CD4-positive, CD25-positive, alpha-beta regulatory T cell (primary cell): ENCODE measurements around the gene PLXNA4. TPM values are rescaled to one million over a fixed set of nuclear protein-coding genes. Genes with fewer than 3 reads are reported as not detected.

Experiments
- ATAC-seq, 2 donors: fragments of 150-1000 bp; cut with Tn5 transposase; one replicate each; pipeline ENCODE4 v1.10.0; 2021; ENCODE audit warnings: low read depth in 2 of 2, moderate number of reproducible peaks in 2 of 2, moderate library complexity in 1 of 2
- DNase-seq, 3 donors: peaks; one replicate each; pipeline versions ENCODE4 v3.0.0 to v3.0.0-alpha.2; 2012 to 2022; ENCODE audit warnings: mixed read lengths in 1 of 3
- H3K27ac ChIP-seq: one replicate; pipeline ENCODE4 v1.7.0; 2013; ENCODE audit warnings: mild to moderate bottlenecking, low read length; ENCODE audit not compliant: insufficient read depth, poor library complexity, severe bottlenecking
- H3K27me3 ChIP-seq: one replicate; pipeline ENCODE4 v1.7.0; 2013; ENCODE audit warnings: low read length; ENCODE audit not compliant: control insufficient read depth, insufficient read depth
- H3K36me3 ChIP-seq: one replicate; pipeline ENCODE4 v1.7.0; 2013; ENCODE audit warnings: mild to moderate bottlenecking, low read length, moderate library complexity; ENCODE audit not compliant: control insufficient read depth, insufficient read depth
- H3K4me1 ChIP-seq: 2 replicates; pipeline ENCODE4 v1.7.0; 2013; ENCODE audit warnings: mild to moderate bottlenecking, low read length; ENCODE audit not compliant: insufficient read depth, control insufficient read depth, poor library complexity, severe bottlenecking
- H3K4me3 ChIP-seq: one replicate; pipeline ENCODE4 v1.7.0; 2013; ENCODE audit warnings: low read depth, mild to moderate bottlenecking, low read length, moderate library complexity
- H3K9me3 ChIP-seq, 2 experiments: 1 replicate in 1 of 2; 2 replicates in 1 of 2; pipeline ENCODE4 v1.7.0; 2013; ENCODE audit warnings: low read length in 2 of 2, mild to moderate bottlenecking in 1 of 2, moderate library complexity in 1 of 2; ENCODE audit not compliant: control insufficient read depth in 2 of 2
- H3K27ac Mint-ChIP-seq, 3 donors: one replicate each; pipeline ENCODE4 v1.8.0; 2020 to 2022; ENCODE audit warnings: mild to moderate bottlenecking in 3 of 3, mixed read lengths in 3 of 3, moderate library complexity in 2 of 3
- H3K27me3 Mint-ChIP-seq: one replicate; pipeline ENCODE4 v1.8.0; 2022; ENCODE audit warnings: mild to moderate bottlenecking, mixed read lengths
- H3K36me3 Mint-ChIP-seq: one replicate; pipeline ENCODE4 v1.8.0; 2020; ENCODE audit warnings: mixed read lengths
- H3K4me1 Mint-ChIP-seq, 4 donors: one replicate each; pipeline ENCODE4 v1.8.0; 2020 to 2022; ENCODE audit warnings: mixed read lengths in 4 of 4, mild to moderate bottlenecking in 1 of 4
- H3K4me3 Mint-ChIP-seq, 4 donors: one replicate each; pipeline ENCODE4 v1.8.0; 2020 to 2022; ENCODE audit warnings: mild to moderate bottlenecking in 4 of 4, mixed read lengths in 4 of 4, moderate library complexity in 3 of 4
- H3K9me3 Mint-ChIP-seq, 7 donors: one replicate each; pipeline ENCODE4 v1.8.0; 2020 to 2022; ENCODE audit warnings: mixed read lengths in 7 of 7, mild to moderate bottlenecking in 3 of 7, moderate library complexity in 2 of 7
- polyA plus RNA-seq, 4 donors: library from polyadenylated mRNA; unstranded; fragments of 300-500 nt; fragmentation: Illumina TruSeq; gene quantifications; one replicate each; pipeline ENCODE4 v1.2.3, GENCODE V29; 2021
- total RNA-seq: library from RNA; stranded (reverse); gene quantifications from one replicate; pipeline ENCODE4 v1.2.3, GENCODE V29; 2022

Gene PLXNA4
- total and polyA plus RNA-seq, 5 donors from 2014 or later, result 0.27 TPM; not detected in 4

DNA sequence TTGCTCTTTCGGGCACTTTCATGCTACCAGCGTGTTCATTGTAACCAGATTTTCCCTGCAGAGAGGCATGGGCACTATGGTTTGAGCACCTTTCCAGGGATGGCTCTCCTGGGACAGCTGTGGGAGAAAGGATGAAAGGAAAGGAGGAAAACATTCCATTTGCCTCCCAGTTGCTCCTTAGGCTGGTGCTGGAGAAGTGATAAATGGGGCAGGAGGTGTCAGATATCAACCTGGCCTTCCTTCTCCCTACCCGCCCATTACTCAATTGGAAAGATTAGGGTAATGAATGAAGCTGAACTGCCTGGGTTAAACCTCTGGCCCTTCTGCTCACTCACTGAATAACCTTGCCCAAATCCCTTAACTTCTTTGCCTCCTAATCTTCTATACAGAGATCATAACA, 228.4 kb downstream of the PLXNA4 start:
- H3K9me3 ChIP-seq, result no peaks in the 10 kb centered on the region
- H3K27me3 ChIP-seq, result no peaks in the 10 kb centered on the region
- ATAC-seq, result no peak
- Mint-ChIP-seq H3K27me3 (peaks cover 4% of the 10 kb centered on the region), H3K4me3 (no peak overlapping the region), H3K4me1 (no peaks in the 10 kb centered on the region), H3K9me3 (no peaks in the 10 kb centered on the region), H3K27ac (no peak overlapping the region), H3K36me3 (no peaks in the 10 kb centered on the region)
- H3K4me3 ChIP-seq, result no peak overlapping the region
- H3K4me1 ChIP-seq, result no peaks in the 10 kb centered on the region
- H3K36me3 ChIP-seq, result no peaks in the 10 kb centered on the region
- no peak for DNase-seq
- H3K27ac ChIP-seq, result no peak overlapping the region

DNA sequence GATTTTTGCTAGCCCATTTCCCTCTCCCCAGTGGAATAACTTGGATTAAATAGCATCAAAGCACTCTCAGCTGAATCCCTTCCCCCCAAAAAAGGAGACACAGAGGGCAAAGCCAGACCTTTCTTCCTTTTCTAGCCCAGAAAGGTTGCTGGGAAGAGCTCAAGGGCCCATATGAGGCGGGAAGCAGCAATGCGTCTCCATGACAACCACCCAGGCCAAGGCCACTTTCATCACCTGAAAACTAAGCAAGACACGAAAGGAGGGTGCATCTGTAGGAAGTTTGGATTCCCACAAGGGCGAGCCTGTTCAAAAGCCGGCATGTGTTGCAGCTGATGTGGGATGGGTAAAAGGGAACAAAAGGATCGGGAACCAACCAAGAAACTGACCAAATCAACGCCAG, 229.1 kb downstream of the PLXNA4 start:
- Mint-ChIP-seq H3K36me3 (no peaks in the 10 kb centered on the region), H3K4me3 (no peak overlapping the region), H3K9me3 (no peaks in the 10 kb centered on the region), H3K4me1 (no peaks in the 10 kb centered on the region), H3K27me3 (peaks cover 4% of the 10 kb centered on the region), H3K27ac (no peak overlapping the region)
- ATAC-seq, result no peak
- Histone ChIP-seq H3K27me3 (no peaks in the 10 kb centered on the region), H3K4me3 (no peak overlapping the region), H3K4me1 (no peaks in the 10 kb centered on the region), H3K27ac (no peak overlapping the region), H3K36me3 (no peaks in the 10 kb centered on the region), H3K9me3 (no peaks in the 10 kb centered on the region)
- DNase-seq, result no peak

DNA sequence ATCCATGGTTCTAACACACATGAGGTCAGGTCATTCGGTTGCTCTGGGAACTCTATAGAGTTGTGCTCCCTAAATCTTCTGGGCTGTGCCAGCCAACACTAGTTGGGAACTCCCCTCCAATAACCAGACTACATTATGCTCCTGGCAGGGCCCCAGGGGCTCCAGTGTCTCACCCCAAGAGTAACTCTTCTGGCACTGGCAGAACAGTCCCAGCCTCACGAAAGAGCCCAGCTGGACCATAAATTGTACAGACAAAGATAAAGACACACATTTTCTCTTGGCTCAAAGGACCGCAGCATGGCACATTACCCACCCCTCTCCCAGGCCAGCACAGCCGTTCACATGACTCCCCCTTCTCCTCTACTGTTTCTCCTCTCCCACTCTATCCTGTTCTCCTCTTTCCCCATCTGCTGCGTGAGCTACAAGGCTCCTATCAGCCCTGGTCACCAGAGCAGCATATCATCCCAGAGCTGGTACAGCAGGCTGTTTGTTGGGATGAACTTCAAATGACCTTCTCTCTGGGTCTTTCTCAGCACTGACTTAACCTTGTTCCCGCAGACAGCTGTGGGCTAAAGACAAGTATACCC, 230.6 kb downstream of the PLXNA4 start:
- Histone ChIP-seq H3K27ac (no peak overlapping the region), H3K36me3 (no peaks in the 10 kb centered on the region), H3K4me3 (no peak overlapping the region), H3K9me3 (no peaks in the 10 kb centered on the region), H3K4me1 (no peaks in the 10 kb centered on the region), H3K27me3 (no peaks in the 10 kb centered on the region)
- peaks cover 4% of the 10 kb centered on the region for H3K27me3 Mint-ChIP-seq
- ATAC-seq (no peak), DNase-seq (no peak)
- no peaks in the 10 kb centered on the region for H3K4me1 Mint-ChIP-seq
- H3K27ac Mint-ChIP-seq, result no peak overlapping the region
- H3K36me3 Mint-ChIP-seq, result no peaks in the 10 kb centered on the region
- H3K9me3 Mint-ChIP-seq, result no peaks in the 10 kb centered on the region
- H3K4me3 Mint-ChIP-seq, result no peak overlapping the region

DNA sequence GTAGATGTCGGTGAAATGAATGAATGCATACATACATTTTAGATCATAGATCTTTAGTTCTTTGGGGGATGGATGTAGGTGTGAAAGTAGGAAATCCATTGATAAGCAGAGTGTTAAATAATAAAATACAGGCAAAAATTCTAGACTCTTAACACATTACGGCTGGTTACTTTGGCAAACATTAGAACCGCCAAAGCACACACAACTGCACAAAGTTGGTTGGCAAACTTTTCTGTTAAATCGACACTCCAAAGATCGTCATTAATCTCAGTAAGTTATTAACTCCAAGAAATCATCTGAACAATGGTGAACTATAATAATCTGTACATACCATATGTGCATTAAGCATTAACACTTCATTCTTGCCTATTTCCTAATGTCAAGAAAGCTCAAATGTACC, 231.2 kb downstream of the PLXNA4 start:
- no peak overlapping the region for H3K27ac Mint-ChIP-seq
- Histone ChIP-seq H3K4me1 (no peaks in the 10 kb centered on the region), H3K36me3 (no peaks in the 10 kb centered on the region), H3K27me3 (no peaks in the 10 kb centered on the region), H3K4me3 (no peak overlapping the region), H3K27ac (no peak overlapping the region), H3K9me3 (no peaks in the 10 kb centered on the region)
- ATAC-seq, result no peak
- H3K9me3 Mint-ChIP-seq, result no peaks in the 10 kb centered on the region
- no peak for DNase-seq
- H3K4me3 Mint-ChIP-seq, result no peak overlapping the region
- H3K27me3 Mint-ChIP-seq, result peaks cover 4% of the 10 kb centered on the region
- no peaks in the 10 kb centered on the region for H3K36me3 Mint-ChIP-seq
- H3K4me1 Mint-ChIP-seq, result no peaks in the 10 kb centered on the region

DNA sequence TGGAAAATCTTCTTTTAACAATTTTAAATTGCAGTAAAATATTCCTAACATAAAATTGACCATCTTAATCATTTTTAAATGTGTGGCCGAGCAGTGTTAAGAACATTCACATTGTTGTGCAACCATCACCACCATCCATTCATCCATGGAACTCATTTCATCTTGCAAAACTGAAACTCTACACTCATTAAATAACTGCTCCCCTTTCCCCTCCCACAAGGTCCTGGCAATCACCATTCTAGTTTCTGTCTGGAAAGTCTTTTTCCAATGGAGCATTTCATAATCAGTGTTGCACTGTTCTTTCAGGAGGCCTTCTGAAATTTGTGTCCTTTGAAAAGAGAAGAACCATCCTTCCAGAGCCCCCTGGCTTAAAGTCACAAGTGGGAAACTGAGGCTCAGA, 233.1 kb downstream of the PLXNA4 start:
- no peak for ATAC-seq

DNA sequence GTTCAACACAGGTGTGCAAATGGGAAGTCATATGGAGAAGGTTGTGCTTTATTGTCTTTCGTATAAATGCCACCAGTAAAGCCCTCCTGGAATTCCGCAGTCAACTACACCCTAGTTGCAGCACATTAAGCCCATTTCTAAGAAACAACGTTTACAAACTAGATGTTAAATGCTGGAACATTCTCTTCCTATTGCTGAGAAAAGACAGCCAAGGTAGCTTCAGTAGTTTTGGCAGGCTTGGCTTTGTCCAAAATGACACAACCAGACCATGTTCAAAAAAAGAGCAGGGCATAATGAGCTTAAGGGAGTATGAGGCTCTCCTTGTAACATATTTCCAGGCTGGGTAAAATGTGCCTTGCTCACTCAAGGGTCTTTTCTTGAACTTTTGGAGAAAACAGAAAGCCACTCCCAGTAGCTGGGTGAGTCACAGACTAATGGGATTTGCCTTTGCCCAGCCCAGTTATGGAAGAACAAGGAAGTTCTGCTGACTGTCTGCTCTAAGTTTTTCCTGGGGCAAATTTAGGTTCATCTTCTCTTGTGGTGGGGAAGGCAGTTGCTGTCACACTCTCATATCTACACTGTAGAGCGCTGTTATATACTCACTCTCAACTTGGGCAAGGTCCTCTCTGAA, 238.7 kb downstream of the PLXNA4 start:
- Histone ChIP-seq H3K36me3 (no peaks in the 10 kb centered on the region), H3K4me1 (no peaks in the 10 kb centered on the region), H3K9me3 (no peaks in the 10 kb centered on the region), H3K4me3 (no peak overlapping the region), H3K27ac (no peak overlapping the region), H3K27me3 (no peaks in the 10 kb centered on the region)
- H3K27ac Mint-ChIP-seq, result no peak overlapping the region
- H3K4me3 Mint-ChIP-seq, result no peak overlapping the region
- no peaks in the 10 kb centered on the region for H3K9me3 Mint-ChIP-seq
- H3K36me3 Mint-ChIP-seq, result no peaks in the 10 kb centered on the region
- ATAC-seq (no peak), DNase-seq (no peak)
- no peaks in the 10 kb centered on the region for H3K27me3 Mint-ChIP-seq
- H3K4me1 Mint-ChIP-seq, result no peaks in the 10 kb centered on the region

More for the DNA sequence above, 233.1 kb downstream of the PLXNA4 start:
- Mint-ChIP-seq H3K27ac (no peak overlapping the region), H3K4me1 (no peaks in the 10 kb centered on the region), H3K4me3 (no peak overlapping the region), H3K9me3 (no peaks in the 10 kb centered on the region), H3K36me3 (no peaks in the 10 kb centered on the region), H3K27me3 (peaks cover 4% of the 10 kb centered on the region)
- Histone ChIP-seq H3K9me3 (no peaks in the 10 kb centered on the region), H3K4me1 (no peaks in the 10 kb centered on the region), H3K36me3 (no peaks in the 10 kb centered on the region), H3K4me3 (no peak overlapping the region), H3K27ac (no peak overlapping the region), H3K27me3 (no peaks in the 10 kb centered on the region)
- DNase-seq, result no peak

DNA sequence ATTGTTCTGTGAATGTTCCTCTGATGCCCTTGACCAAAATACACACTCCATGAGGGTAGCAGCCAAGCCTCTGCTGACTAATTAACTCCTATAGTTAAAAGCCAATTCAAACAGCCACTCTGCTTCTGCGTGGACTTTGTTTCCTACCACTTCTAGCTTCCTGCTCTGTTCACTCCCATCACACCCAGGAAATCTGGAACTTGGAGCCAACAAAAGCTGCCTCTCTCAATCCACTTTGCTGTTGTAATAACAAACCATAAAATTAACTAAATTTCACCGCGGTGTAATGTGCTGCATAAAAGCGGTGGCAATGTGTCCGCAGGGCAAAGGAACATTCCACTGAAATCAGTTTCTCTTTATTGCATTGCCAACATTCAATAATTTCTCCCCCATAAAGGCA, 239.5 kb downstream of the PLXNA4 start:
- Mint-ChIP-seq H3K4me3 (no peak overlapping the region), H3K4me1 (no peaks in the 10 kb centered on the region), H3K27ac (no peak overlapping the region), H3K9me3 (no peaks in the 10 kb centered on the region), H3K36me3 (no peaks in the 10 kb centered on the region), H3K27me3 (peaks cover 6% of the 10 kb centered on the region)
- Histone ChIP-seq H3K27ac (no peak overlapping the region), H3K27me3 (no peaks in the 10 kb centered on the region), H3K4me3 (no peak overlapping the region), H3K36me3 (no peaks in the 10 kb centered on the region), H3K9me3 (no peaks in the 10 kb centered on the region), H3K4me1 (no peaks in the 10 kb centered on the region)
- ATAC-seq, result no peak
- no peak for DNase-seq

DNA sequence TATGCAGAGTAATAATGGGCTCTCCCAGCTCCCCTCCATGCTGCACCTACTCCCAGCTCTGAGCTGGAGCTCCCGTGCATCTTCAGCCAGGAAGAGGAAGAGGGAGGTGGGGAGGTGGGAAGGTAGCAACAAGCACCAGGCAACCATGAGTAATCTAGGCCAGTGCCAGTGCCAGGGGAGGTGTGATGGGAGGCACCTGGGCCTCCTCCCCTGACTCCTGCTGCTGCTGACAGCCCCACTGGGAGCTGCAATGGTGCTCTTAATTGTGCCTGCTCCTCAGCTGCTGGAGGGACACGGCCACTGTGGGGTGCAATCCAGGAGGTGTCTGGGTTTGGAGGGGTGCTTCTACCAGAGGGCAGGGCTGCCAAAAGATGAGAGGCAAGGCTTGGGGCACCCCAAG, 243.0 kb downstream of the PLXNA4 start:
- Histone ChIP-seq H3K36me3 (no peaks in the 10 kb centered on the region), H3K27me3 (no peaks in the 10 kb centered on the region), H3K4me1 (no peaks in the 10 kb centered on the region), H3K9me3 (no peaks in the 10 kb centered on the region), H3K27ac (no peak overlapping the region), H3K4me3 (no peak overlapping the region)
- H3K27ac Mint-ChIP-seq, result no peak overlapping the region
- peaks cover 6% of the 10 kb centered on the region for H3K27me3 Mint-ChIP-seq
- no peaks in the 10 kb centered on the region for H3K4me1 Mint-ChIP-seq
- H3K9me3 Mint-ChIP-seq, result peaks cover 0 to 1% (median 0%) of the 10 kb centered on the region in 7 donors
- no peak overlapping the region for H3K4me3 Mint-ChIP-seq
- H3K36me3 Mint-ChIP-seq, result no peaks in the 10 kb centered on the region
- no peak for ATAC-seq
- no peak for DNase-seq
